Left ventricle myocardium superior (tissue), 1 donor: Measurements from ENCODE around the gene ATP6V0B. TPM values are rescaled to one million over a fixed set of nuclear protein-coding genes. Genes with fewer than 3 reads are reported as not detected.

ENCODE experiments used
- ATAC-seq: fragments of 200-7000 bp; cut with Tn5 transposase; one replicate; pipeline ENCODE4 v1.9.1; 2020; ENCODE audit warnings: mild to moderate bottlenecking, moderate library complexity
- DNase-seq: peaks from one replicate; pipeline ENCODE4 v3.0.0-alpha.2; 2020
- intact Hi-C: fragments of 100-400 bp; cut with micrococcal nuclease; formaldehyde crosslinking; loops from one replicate; pipeline ENCODE4 v1.11.0; 2022
- long read RNA-seq: library from polyadenylated mRNA; unstranded; transcript quantifications from one replicate; pipeline ENCODE4 v2.0.0, GENCODE V29; 2021
- total RNA-seq: library from RNA; stranded (reverse); fragmentation: NEBNext Ultra II Directional; extraction: Animal tissue kit (Norgen Biotek cat#: 25700); gene quantifications from one replicate; pipeline ENCODE4 v1.2.1, GENCODE V29; 2021
- donor health status: DM: no; HTN: yes; CAD: no; lungs with severe emphysema.

The ATP6V0B gene
- total RNA-seq: 89.6 TPM
- long read RNA-seq, transcript ATP6V0B-205 (8 exons, 1,298 nt): major isoform, 94 of 120 reads
- long read RNA-seq, transcript ATP6V0B-201 (7 exons, 944 nt): minor isoform, 17 of 120 reads
- long read RNA-seq, partial matches to known transcripts: 3 of 120 reads
- long read RNA-seq, other reads (novel, unspliced or antisense): 5 of 120 reads

DNA sequence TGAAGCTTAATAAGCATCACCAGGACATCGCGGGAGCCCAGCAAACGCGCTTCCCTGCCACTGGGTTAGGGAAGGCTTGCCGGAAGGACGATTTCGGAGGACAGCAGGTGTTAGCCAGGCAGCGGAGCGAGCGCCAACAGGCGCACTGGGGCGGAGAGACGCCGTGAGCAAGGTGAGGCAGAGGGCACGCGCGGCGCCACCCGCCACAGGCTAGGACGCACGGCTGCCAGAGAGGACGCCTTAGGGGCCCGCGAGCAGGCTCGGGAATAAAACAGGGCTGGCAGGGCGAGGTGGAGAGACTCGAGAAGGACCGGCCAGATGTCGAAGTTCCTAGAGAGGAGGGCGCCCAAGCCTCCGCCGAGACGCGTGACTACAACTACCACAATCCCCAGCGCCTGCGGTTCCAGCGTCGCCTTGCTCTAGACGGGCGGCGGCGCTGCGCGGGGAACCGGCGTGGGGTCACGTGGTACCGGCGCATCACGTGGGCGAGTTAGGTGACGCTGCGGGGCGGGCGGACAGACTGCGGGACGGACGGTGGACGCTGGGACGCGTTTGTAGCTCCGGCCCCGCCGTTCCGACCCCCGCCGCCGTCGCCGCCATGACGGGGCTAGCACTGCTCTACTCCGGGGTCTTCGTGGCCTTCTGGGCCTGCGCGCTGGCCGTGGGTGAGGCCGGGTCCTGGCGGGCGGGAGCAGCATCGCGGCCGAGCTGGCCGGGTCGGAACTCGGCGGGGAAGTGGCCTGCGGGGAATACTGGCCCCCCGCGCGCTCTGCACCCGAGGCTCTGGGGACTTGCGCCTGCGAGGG is at the start of gene ATP6V0B:
ATP6V0B (plus strand) TSS at position 518 of the 806 bp plus-strand sequence; CDS start at position 599, 81 bp downstream.
- DNase-seq: peak; percentile 99
- ATAC-seq: peak; percentile 89
- intact Hi-C loops: no loop called here

DNA sequence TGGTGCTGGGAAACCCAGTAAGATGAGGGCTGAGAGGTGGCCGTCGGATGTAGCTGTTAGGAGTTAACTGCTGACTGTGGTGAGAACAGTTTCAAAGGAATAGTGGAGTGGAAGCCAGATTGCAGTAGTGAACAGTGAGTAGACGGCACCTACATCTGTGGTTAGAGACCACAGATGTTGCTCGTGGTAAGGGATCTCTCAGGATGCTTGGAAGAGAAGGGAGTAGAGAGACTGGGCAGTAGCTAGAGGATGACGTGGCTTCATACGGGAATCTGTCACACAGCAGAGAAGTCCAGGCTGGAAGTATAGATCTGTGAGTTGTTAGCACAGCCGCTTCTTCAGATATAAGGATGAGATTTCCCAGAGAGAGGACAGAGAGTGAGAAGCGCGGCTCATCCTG is 48.9 kb upstream of the ATP6V0B start:
- intact Hi-C loops: no loop called here
- ATAC-seq: no peak
- no peak for DNase-seq

DNA sequence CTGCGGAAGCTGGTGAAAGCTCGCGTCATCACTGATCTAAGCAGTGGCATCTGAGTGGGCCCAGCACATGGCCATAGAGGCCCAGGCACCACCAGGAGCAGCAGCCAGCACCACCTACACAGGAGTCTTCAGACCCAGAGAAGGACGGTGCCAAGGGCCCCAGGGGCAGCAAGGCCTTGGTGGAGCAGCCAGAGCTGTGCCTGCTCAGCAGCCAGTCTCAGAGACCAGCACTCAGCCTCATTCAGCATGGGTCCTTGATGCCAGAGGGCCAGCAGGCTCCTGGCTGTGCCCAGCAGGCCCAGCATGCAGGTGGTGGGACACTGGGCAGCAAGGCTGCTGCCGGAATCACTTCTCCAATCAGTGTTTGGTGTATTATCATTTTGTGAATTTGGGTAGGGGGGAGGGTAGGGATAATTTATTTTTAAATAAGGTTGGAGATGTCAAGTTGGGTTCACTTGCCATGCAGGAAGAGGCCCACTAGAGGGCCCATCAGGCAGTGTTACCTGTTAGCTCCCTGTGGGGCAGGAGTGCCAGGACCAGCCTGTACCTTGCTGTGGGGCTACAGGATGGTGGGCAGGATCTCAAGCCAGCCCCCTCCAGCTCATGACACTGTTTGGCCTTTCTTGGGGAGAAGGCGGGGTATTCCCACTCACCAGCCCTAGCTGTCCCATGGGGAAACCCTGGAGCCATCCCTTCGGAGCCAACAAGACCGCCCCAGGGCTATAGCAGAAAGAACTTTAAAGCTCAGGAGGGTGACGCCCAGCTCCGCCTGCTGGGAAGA is 44.4 kb upstream of the ATP6V0B start:
- DNase-seq: no peak
- intact Hi-C loops: no loop called here
- no peak for ATAC-seq

DNA sequence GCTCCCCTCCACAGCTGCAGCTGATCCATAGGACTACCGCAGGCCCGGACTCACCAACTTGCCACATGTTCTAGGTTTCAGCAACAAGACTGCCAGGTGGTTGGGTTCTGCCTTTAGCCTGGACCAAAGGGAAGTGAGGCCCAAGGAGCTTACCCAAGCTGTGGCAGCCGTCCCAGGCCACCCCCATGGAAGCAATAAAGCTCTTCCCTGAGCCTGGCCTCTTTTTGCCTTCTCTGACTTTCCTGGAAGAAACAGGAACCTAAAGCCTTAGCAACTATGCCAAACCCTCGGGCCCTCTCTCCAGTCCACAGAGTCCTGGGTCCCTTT is 43.8 kb upstream of the ATP6V0B start:
- intact Hi-C loops: no loop called here
- no peak for DNase-seq
- no peak for ATAC-seq

DNA sequence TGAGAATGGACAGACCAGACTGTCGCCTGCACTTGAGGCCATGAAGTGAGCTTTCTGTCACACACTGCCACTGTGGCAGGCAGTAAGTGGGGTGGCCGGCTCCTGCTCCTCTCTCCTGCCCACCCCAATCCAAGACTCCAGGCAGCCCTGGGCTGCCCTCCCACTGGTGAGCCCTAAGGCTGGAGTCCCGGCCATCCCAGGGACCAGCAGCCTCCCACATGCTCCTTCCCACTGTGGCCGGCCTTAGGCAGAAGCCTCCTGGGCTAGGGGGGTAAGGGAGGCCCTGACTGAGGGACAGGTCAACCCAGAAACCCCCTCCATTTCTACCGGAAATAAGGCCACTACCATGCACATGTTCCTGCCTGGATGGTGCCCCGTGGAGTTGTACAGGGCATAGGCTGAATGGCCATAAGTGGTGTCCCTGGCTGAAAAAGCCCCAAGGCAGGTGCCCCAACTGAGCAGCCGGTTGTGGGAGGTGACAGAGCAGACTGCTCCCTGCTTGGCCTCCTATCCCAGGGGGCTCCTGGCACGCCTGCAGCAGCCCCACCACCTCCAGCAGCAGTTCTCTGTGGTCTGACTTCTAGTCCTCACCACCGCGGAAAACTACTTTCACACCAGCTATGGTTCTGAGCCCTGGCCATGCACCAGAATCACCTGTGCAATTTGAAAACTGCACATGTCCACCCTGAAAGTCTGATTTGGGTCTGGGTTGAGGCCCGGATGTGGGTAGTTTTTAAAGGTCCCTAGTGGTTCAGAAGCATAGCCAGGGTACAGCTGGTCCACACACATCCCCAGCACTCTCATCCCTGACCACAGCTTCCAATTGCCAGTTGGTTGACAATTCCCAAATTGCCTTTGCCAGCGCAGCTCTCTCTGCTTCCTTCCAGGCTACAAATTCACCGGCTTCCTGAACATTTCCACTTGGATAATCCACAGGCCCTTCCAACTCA is 42.8 kb upstream of the ATP6V0B start:
- ATAC-seq (no peak), DNase-seq (no peak)
- intact Hi-C loops: no loop called here

DNA sequence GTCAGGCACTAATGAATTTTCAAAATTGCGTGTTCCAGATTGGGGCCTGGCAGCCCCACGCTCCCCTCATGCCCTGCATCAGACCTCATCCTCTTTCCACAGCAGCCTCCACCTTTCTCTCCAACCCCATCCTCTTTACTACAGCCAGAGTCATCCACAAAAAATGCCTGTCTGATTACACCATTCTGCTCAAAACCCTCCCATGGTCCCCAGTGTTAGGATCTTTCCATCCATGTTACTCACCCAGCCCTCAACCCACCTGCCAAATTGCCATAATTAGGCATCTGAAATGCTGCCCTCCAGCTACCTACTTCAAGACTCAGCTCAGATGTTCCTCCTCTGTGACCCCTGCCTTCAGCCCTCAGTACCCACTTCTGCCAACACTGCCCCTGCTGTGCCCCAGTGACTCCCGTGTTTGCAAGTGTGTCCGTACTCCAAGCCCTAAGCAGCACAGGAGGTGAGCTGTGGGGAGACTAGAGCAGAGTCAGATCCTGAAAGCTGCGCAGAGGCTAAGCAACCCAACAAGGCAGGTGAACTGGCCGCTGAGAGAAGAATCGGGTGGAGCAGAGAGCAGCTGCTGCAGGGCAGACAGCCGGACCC is 41.9 kb upstream of the ATP6V0B start:
- DNase-seq (no peak), ATAC-seq (no peak)
- intact Hi-C loops: no loop called here

DNA sequence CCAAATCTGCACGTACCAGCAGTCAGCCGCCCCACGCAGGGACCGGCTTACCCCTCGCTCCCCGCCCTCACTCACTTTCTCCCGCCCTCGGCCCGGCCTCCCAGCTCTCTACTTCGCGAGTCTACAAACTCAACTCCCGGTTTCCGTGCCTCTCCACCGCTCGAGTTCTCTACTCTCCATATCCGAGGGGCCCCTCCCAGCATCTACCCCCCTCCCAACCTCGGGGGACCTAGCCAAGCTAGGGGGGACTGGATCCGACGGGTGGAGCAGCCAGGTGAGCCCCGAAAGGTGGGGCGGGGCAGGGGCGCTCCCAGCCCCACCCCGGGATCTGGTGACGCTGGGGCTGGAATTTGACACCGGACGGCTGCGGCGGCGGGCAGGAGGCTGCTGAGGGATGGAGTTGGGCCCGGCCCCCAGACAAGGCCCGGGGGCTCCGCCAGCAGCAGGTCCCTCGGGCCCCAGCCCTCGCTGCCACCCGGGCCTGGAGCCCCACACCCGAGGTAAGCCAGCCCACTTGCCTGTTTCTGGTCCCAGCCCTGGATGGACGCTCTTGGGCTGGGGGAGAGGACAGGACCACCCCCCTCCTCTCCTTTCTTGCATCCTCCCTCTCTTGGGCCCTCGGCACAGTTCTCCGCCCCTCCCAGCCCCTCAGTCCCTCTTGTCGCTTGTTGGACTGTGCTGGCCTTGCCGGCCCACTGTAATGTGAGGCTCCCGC is 41.2 kb upstream of the ATP6V0B start, which contains the start of gene ARTN:
ARTN (plus strand) TSS at position 416 of the 715 bp plus-strand sequence. CDS start 1,856 bp downstream, outside the sequence.
- intact Hi-C loops: no loop called here
- no peak for DNase-seq
- ATAC-seq: peak; percentile 12

DNA sequence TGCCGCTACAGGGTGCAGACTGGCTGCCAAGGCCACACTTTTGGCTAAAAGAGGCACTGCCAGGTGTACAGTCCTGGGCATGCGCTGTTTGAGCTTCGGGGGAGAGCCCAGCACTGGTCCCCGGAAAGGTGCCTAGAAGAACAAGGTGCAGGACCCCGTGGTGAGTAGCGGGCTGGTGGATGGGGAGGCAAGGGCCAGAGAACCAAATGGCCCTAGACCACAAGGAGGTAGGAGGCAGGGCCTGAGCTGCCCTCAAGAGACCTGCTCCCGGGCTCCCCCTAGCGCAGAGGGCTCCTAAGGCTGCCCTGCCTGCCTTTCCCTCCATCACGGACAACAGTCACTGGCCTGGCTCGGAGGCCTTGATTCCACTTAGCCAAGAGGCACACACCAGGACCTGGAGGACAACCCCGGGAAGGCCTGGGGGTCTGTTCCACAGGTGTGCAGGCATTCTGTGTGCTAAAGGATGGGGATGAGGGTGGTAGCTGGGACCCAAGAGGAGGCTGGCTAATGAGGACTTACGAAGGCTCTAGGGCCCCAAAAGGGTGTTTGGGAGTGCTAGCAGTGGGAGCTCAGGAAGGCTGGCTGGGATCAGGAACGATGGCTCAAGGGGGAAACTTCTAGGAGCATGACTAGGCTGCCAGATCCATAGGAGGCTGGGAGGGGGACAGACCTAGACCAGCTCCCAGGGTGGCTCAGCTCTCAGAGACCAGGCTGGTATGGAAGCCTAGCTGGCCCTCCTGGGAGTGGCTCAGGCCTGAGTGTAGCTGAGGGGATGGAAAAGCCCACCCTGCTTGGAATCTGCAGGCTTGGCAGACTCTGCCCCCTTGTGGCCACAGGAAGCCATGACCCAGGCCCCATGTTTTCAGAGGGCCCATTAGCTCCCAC is 40.4 kb upstream of the ATP6V0B start:
- DNase-seq: peak; percentile 74
- ATAC-seq: peak; percentile 56
- intact Hi-C loops: no loop called here

DNA sequence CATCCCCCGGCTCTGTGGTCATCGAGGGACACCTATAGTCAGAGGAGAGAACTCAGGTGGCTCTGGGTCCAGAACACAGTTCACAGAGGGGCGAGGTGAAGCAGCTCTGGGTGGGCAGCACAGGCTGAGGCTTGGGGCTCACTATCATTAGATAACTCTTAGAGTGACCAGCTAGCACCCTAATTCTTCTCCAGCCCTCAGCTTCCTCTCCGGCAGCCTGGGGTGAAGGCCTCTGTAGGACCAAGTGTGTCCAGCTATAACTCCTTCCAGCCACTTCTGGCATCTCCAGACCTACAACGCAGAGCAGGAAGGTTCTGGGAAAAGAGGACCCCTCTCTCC is 39.8 kb upstream of the ATP6V0B start:
- intact Hi-C loops: loop anchor here (5.0 kb wide), 1 partner anchor 173 kb away; no protein-coding TSS in a partner anchor
- ATAC-seq: no peak
- no peak for DNase-seq

DNA sequence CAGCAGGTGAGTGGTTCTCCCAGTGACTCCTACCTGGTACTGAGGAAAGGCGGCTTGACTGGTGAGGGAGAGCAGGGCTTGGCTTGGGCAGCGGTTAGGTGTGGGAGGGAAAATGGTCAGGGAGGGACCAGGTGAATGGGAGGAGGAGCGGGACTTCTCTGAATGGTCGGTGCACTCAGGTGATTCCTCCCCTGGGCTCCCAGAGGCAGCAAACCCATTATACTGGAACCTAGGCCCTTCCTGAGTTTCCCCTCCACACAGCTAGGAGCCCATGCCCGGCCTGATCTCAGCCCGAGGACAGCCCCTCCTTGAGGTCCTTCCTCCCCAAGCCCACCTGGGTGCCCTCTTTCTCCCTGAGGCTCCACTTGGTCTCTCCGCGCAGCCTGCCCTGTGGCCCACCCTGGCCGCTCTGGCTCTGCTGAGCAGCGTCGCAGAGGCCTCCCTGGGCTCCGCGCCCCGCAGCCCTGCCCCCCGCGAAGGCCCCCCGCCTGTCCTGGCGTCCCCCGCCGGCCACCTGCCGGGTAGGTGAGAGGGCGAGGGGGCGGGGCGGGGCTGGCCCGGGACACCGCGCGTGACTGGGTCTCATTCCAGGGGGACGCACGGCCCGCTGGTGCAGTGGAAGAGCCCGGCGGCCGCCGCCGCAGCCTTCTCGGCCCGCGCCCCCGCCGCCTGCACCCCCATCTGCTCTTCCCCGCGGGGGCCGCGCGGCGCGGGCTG is 38.9 kb upstream of the ATP6V0B start:
- no peak for ATAC-seq
- intact Hi-C loops: loop anchor here (5.0 kb wide), 1 partner anchor 174 kb away; no protein-coding TSS in a partner anchor
- no peak for DNase-seq

DNA sequence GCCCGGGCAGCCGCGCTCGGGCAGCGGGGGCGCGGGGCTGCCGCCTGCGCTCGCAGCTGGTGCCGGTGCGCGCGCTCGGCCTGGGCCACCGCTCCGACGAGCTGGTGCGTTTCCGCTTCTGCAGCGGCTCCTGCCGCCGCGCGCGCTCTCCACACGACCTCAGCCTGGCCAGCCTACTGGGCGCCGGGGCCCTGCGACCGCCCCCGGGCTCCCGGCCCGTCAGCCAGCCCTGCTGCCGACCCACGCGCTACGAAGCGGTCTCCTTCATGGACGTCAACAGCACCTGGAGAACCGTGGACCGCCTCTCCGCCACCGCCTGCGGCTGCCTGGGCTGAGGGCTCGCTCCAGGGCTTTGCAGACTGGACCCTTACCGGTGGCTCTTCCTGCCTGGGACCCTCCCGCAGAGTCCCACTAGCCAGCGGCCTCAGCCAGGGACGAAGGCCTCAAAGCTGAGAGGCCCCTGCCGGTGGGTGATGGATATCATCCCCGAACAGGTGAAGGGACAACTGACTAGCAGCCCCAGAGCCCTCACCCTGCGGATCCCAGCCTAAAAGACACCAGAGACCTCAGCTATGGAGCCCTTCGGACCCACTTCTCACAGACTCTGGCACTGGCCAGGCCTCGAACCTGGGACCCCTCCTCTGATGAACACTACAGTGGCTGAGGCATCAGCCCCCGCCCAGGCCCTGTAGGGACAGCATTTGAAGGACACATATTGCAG is 38.2 kb upstream of the ATP6V0B start:
- peak; percentile 66 for DNase-seq
- intact Hi-C loops: loop anchor here (5.0 kb wide), 1 partner anchor 174 kb away; no protein-coding TSS in a partner anchor
- ATAC-seq: peak; percentile 47

DNA sequence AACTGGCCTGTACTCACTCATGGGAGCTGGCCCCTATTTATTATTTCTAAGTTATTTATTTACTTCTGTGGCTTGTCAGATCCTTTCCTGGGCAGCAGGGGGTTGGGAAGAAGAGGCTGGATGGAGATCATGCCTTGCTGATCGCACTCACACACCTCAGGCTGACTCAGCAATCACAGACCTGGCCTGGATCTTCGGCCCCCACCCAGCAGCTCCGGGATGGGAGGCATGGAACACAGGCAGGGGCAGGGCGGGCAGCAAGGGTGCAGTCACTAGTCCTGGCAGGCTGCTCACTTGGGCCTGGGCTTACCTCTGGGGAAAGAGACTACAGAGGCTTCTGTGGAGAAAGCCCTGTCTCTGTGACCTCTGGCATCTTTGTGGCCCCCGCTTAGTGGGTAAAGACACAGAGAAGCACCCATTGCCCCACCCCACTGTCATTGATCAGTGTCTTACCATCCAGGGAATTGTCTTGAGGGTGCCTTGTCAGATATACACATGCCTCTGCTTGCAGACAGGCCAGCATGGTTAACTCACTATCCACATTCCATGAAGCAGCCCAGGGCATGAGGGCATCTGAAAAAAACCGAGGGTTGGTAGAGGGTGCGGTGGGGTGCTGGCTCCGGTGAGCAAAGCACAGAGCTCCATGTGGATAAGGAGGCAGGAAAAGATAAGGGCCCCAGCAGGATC is 37.4 kb upstream of the ATP6V0B start:
- intact Hi-C loops: loop anchor here (5.0 kb wide), 1 partner anchor 175 kb away; no protein-coding TSS in a partner anchor
- DNase-seq (no peak), ATAC-seq (no peak)

DNA sequence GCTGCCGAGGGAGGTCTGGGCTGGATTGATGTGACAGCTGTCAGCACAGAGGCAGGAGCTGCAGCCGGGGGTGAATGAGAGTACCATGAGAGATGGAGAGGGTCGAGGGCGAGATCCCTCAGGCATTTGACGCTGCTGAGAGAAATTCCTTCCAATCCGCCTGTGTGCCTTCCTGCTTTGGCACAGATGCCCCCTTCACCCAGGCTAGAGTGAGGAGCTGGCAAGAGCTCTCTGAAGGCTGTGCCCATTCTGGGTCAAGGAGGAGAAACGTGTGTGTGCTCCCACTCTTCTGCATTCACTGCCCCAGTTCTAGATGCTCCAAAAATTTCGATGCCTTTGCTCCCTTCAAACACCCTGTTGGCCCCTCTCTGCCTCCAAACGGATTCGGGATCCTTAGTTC is 36.4 kb upstream of the ATP6V0B start:
- DNase-seq (no peak), ATAC-seq (no peak)
- intact Hi-C loops: loop anchor here (5.0 kb wide), 1 partner anchor 176 kb away; no protein-coding TSS in a partner anchor

DNA sequence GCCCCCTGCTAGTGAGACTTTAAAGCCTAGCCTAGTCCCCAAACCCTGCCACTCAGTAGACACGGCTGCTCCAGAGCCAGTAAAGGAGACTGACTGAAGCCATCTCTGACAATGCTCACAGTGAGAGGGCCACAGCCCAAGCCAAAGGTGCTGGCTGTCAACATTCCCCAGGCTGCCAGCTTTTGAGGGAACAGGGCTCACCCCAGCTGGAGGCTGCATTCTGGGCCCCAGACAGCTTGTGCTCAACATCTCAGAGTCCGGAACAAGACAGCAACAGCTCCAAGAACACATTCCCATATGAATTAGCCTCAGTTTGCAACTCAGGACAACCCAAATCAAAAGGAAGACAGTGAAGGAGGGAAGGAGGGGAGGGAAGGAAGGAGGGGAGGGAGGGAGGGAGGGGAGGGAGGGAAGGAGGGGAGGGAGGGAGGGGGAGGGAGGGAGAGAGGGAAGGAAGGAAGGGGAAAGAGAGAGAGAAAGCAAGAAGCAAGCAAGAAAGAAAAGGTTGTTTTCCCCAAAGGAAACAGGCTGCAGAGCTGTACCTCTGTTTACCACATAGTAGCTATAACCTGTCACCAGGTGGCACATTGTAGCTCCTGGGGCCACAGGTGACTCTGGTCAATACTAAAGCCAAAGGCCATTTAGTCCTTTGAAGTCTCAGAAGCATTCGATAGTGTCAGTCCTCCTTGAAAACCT is 35.7 kb upstream of the ATP6V0B start:
- ATAC-seq (peak; percentile 69), DNase-seq (peak; percentile 70)
- intact Hi-C loops: loop anchor here (5.0 kb wide), 1 partner anchor 177 kb away; no protein-coding TSS in a partner anchor
